ACC112 (cell line): ENCODE results near the gene SLC25A1.
"Not testable (repeated sequence)": the region's sequence is repeated elsewhere in the genome, so short reads cannot be mapped to it uniquely, and the experiment has no call there.

Experiments used
- H2AFZ ChIP-seq: fragments of 200-600 bp; sonication (generic); one replicate; pipeline ENCODE4 v1.6.0; 2017; ENCODE audit warnings: antibody characterized with exemption, low read length; ENCODE audit not compliant: unreplicated experiment
- H3K27ac ChIP-seq: fragments of 200-600 bp; sonication (generic); 2 replicates; pipeline ENCODE4 v1.5.1; 2014; ENCODE audit warnings: low read depth, mild to moderate bottlenecking, antibody characterized with exemption, low read length, moderate library complexity
- H3K27me3 ChIP-seq: fragments of 200-600 bp; sonication (generic); 2 replicates; pipeline ENCODE4 v1.6.1; 2014; ENCODE audit warnings: mild to moderate bottlenecking, antibody characterized with exemption, low read length, moderate library complexity, mixed read lengths; ENCODE audit not compliant: insufficient read depth
- H3K36me3 ChIP-seq: fragments of 200-600 bp; sonication (generic); 2 replicates; pipeline ENCODE4 v1.6.1; 2016; ENCODE audit warnings: mild to moderate bottlenecking, antibody characterized with exemption, low read length, moderate library complexity, mixed read lengths; ENCODE audit not compliant: insufficient read depth
- H3K4me1 ChIP-seq: fragments of 200-600 bp; sonication (generic); one replicate; pipeline ENCODE4 v1.6.1; 2016; ENCODE audit warnings: low read length, mixed read lengths; ENCODE audit not compliant: insufficient read depth, unreplicated experiment, control insufficient read depth
- H3K4me3 ChIP-seq: fragments of 200-600 bp; sonication (generic); 2 replicates; pipeline ENCODE4 v1.5.1; 2014; ENCODE audit warnings: mild to moderate bottlenecking, low read depth, low read length
- H3K79me2 ChIP-seq: fragments of 200-600 bp; sonication (generic); one replicate; pipeline ENCODE4 v1.6.0; 2016; ENCODE audit warnings: low read length; ENCODE audit not compliant: control insufficient read depth, unreplicated experiment, insufficient read depth

The SLC25A1 gene

GRCh38 chr22:19156109-19156508 is 22.4 kb downstream of the SLC25A1 start:
- not testable (repeated sequence) for H3K36me3 ChIP-seq, H3K4me3 ChIP-seq
- H3K27me3 ChIP-seq, result peaks cover 19% of the 10 kb centered on the region

GRCh38 chr22:19152942-19153883 is 25.3 kb downstream of the SLC25A1 start:
- peaks cover 42% of the 10 kb centered on the region for H3K27me3 ChIP-seq
- H3K4me3 ChIP-seq, result no peak overlapping the region
- H2AFZ ChIP-seq, result no peak overlapping the region
- H3K4me1 ChIP-seq, result no peaks in the 10 kb centered on the region
- H3K79me2 ChIP-seq, result no peaks in the 10 kb centered on the region
- H3K27ac ChIP-seq, result no peak overlapping the region
- H3K36me3 ChIP-seq, result no peaks in the 10 kb centered on the region

More at GRCh38 chr22:19156109-19156508, 22.4 kb downstream of the SLC25A1 start:
- H3K4me1 ChIP-seq, H2AFZ ChIP-seq, H3K27ac ChIP-seq, H3K79me2 ChIP-seq: not testable (repeated sequence)

- no peak overlapping the region for H2AFZ ChIP-seq
- peaks cover 52% of the 10 kb centered on the region for H3K27me3 ChIP-seq
- no peak overlapping the region for H3K4me3 ChIP-seq
- H3K27ac ChIP-seq, result no peak overlapping the region
- no peaks in the 10 kb centered on the region for H3K79me2 ChIP-seq
- no peaks in the 10 kb centered on the region for H3K4me1 ChIP-seq
- H3K36me3 ChIP-seq, result no peaks in the 10 kb centered on the region
Observed at GRCh38 chr22:19151329-19152191, 27.0 kb downstream of the SLC25A1 start.

GRCh38 chr22:19150482-19151328 is 27.8 kb downstream of the SLC25A1 start:
- H3K4me1 ChIP-seq, result no peaks in the 10 kb centered on the region
- no peak overlapping the region for H2AFZ ChIP-seq
- peaks cover 52% of the 10 kb centered on the region for H3K27me3 ChIP-seq
- H3K36me3 ChIP-seq, result no peaks in the 10 kb centered on the region
- no peak overlapping the region for H3K27ac ChIP-seq
- no peak overlapping the region for H3K4me3 ChIP-seq
- no peaks in the 10 kb centered on the region for H3K79me2 ChIP-seq

GRCh38 chr22:19149991-19150390 is 28.5 kb downstream of the SLC25A1 start, which contains the start of gene GSC2:
TSS of gene GSC2 (minus strand) at chr22:19150292. CDS start at chr22:19150283, 9 bp downstream.
- Histone ChIP-seq H3K4me1 (no peaks in the 10 kb centered on the region), H3K27ac (no peak within 1 kb of the TSS), H3K4me3 (no peak within 1 kb of the TSS), H3K36me3 (no peaks in the 10 kb centered on the region), H3K27me3 (peaks cover 52% of the 10 kb centered on the region), H2AFZ (no peak within 1 kb of the TSS), H3K79me2 (no peaks in the 10 kb centered on the region)

GRCh38 chr22:19149047-19149883 is 29.3 kb downstream of the SLC25A1 start:
- Histone ChIP-seq H3K27me3 (peaks cover 52% of the 10 kb centered on the region), H3K4me1 (no peaks in the 10 kb centered on the region)

GRCh38 chr22:19148417-19149046 is 30.0 kb downstream of the SLC25A1 start:
- Histone ChIP-seq H3K4me3 (no peak overlapping the region), H2AFZ (no peak overlapping the region), H3K79me2 (peaks cover 7% of the 10 kb centered on the region), H3K4me1 (no peaks in the 10 kb centered on the region), H3K36me3 (no peaks in the 10 kb centered on the region), H3K27ac (no peak overlapping the region), H3K27me3 (peaks cover 50% of the 10 kb centered on the region)

More at GRCh38 chr22:19149047-19149883, 29.3 kb downstream of the SLC25A1 start:
- peaks cover 1% of the 10 kb centered on the region for H3K79me2 ChIP-seq
- H2AFZ ChIP-seq, result no peak overlapping the region
- no peaks in the 10 kb centered on the region for H3K36me3 ChIP-seq
- no peak overlapping the region for H3K4me3 ChIP-seq
- no peak overlapping the region for H3K27ac ChIP-seq

GRCh38 chr22:19147195-19147780 is 31.2 kb downstream of the SLC25A1 start:
- Histone ChIP-seq H3K4me1 (no peaks in the 10 kb centered on the region), H3K27me3 (peaks cover 44% of the 10 kb centered on the region), H2AFZ (no peak overlapping the region), H3K27ac (no peak overlapping the region), H3K79me2 (peaks cover 11% of the 10 kb centered on the region), H3K36me3 (no peaks in the 10 kb centered on the region), H3K4me3 (no peak overlapping the region)
